HT-29 (cell line): ENCODE measurements around the gene MYBPC1. TPM values are rescaled to one million over a fixed set of nuclear protein-coding genes. Genes with fewer than 3 reads are reported as not detected.

Source experiments
- DNase-seq: peaks from one replicate; pipeline ENCODE4 v3.0.0-alpha.2; 2015; ENCODE audit warnings: low spot score
- total RNA-seq: library from RNA; depleted of rRNA; stranded (reverse); fragments of >200 nt; shearing (Covaris generic); gene quantifications from 2 replicates; pipeline ENCODE4 v1.2.3, GENCODE V29; 2014

The MYBPC1 gene
- total RNA-seq, 1 experiment from 2014 or later: not detected

GRCh38 chr12:101599311-101599710 is 4.5 kb downstream of the MYBPC1 start:
- DNase-seq: no peak

GRCh38 chr12:101599771-101600484 is 5.2 kb downstream of the MYBPC1 start:
- DNase-seq: no peak

GRCh38 chr12:101604132-101604531 is 9.4 kb downstream of the MYBPC1 start:
- peak; percentile 52 for DNase-seq

- no peak for DNase-seq
Observed at GRCh38 chr12:101607894-101608293, 13.1 kb downstream of the MYBPC1 start.

GRCh38 chr12:101608301-101609133 is 13.7 kb downstream of the MYBPC1 start:
- peak; percentile 95 for DNase-seq

DNA sequence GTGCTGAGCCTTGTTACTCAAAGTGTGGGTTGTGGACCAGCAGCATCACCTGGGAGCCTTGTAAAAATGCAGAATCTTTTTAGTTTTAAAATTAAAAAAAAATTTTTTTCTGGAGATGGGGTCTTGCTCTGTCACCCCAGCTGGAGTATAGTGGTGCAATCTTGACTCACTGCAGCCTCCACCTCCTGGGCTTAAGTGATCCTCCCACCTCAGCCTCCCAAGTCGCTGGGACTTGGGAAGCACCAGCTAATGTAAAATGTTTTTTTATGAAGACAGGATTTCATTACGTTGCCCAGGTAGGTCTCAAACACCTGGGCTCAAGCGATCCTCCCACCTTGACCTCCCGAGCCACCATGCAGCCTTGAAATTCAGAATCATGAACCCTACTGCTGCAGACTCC is 14.4 kb downstream of the MYBPC1 start:
- no peak for DNase-seq

GRCh38 chr12:101612160-101612916 is 17.6 kb downstream of the MYBPC1 start:
- no peak for DNase-seq

- DNase-seq: peak; percentile 90
Observed at GRCh38 chr12:101616027-101616494, 21.3 kb downstream of the MYBPC1 start.

GRCh38 chr12:101619026-101619786 is 24.4 kb downstream of the MYBPC1 start:
- DNase-seq: no peak

DNA sequence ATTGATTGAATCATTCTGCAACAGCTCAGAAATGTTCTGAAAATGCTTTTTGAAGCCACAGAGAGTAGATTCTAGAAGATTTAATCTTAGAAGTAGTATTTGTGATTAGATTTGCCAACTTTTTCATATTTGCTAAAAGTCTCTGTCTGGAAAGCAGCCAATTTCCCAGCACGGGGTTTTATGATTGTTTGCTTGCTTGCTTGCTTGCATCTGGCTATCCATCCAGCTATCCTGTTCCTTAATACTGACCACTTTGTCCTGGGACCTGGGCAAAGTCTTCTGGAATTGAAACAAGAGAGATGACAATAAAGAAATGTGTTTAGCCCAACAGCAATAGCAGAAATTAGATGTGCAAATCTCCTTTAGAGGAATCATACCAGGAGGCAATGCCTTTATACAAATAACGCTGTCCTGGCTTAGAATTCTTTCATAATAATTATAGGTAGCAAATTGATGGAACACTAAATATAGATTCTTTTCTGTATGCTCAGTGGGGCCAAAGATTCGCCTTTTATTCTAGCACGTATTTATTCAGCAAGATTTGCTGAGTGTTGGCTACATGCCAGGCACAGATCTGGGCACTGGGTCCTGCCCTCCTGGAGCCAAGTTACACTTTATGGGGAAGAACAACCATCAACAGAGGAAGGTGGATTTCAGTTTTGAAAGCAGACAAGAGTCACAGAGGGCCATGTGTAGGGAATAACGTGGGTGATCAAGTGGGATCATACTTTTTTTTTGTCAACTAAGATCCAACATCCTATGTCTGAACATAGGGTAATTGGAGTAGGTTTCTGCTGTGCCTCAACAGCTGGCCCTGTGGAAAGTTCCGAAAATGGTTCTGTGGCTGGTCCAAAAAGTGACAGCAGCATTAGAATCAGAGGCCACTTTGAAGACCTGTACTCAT is 25.3 kb downstream of the MYBPC1 start:
- DNase-seq: peak; percentile 52

DNA sequence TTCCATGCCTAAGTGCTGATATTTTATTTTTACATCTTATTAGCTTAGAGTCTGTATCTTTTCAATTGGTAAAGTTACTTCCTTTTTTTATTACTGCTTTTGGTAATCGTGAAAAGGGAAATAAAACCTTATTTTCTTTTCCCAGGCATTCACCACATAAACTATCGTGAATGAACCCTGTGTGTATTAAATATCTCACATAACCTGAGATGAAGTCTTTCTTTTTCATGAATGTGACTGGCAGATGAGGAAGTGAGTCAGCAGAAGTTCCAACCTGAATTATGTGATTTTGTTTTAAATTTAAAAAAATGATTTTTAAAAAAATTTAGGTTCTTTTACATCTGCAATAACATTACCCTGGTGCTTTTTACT is 26.0 kb downstream of the MYBPC1 start:
- no peak for DNase-seq

GRCh38 chr12:101628676-101629075 is 33.9 kb downstream of the MYBPC1 start:
- no peak for DNase-seq

GRCh38 chr12:101634724-101635123 is 40.0 kb downstream of the MYBPC1 start:
- no peak for DNase-seq

GRCh38 chr12:101637936-101638335 is 43.2 kb downstream of the MYBPC1 start:
- DNase-seq: no peak

GRCh38 chr12:101642115-101643067 is 47.6 kb downstream of the MYBPC1 start:
- DNase-seq: no peak

DNA sequence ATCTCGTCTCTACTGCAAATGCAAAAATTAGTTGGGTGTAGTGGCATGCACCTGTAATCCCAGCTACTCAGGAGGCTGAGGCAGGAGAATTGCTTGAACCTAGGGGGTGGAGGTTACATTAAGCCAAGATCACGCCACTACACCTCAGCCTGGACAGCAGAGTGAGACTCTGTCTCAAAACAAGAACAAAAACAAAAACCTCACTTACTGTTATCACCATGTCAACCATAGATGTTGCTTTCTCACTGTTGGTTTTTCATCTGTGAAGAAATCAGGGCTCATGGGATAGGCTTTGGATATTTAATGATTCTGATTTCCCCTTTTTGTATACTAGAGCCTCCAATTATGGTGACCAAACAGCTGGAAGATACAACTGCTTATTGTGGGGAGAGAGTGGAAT is 52.9 kb downstream of the MYBPC1 start:
- no peak for DNase-seq

- DNase-seq: no peak
Observed at GRCh38 chr12:101648195-101648594, 53.4 kb downstream of the MYBPC1 start.

GRCh38 chr12:101650346-101651117 is 55.8 kb downstream of the MYBPC1 start:
- DNase-seq: no peak
